Fibroblast of lung (primary cell): Measurements from ENCODE around the gene DCPS.
"Not testable (repeated sequence)": the region's sequence is repeated elsewhere in the genome, so short reads cannot be mapped to it uniquely, and the experiment has no call there.

Experiments
- EZH2 ChIP-seq: IDR thresholded peaks from 2 replicates; pipeline ENCODE4 v1.5.1; 2012; ENCODE audit warnings: low read length, control low read depth, mild to moderate bottlenecking; ENCODE audit errors: missing control alignments
- TF ChIP-seq, protein P1 (sequence below), 2 donors: IDR thresholded peaks in 1 of 2; conservative IDR thresholded peaks in 1 of 2; 1 replicate in 1 of 2; 2 replicates in 1 of 2; pipeline ENCODE4 v1.5.1; 2011 to 2012; ENCODE audit warnings: low read length in 2 of 2, control low read depth in 1 of 2, inconsistent platforms in 1 of 2, low read depth in 1 of 2, mild to moderate bottlenecking in 1 of 2

DNA sequence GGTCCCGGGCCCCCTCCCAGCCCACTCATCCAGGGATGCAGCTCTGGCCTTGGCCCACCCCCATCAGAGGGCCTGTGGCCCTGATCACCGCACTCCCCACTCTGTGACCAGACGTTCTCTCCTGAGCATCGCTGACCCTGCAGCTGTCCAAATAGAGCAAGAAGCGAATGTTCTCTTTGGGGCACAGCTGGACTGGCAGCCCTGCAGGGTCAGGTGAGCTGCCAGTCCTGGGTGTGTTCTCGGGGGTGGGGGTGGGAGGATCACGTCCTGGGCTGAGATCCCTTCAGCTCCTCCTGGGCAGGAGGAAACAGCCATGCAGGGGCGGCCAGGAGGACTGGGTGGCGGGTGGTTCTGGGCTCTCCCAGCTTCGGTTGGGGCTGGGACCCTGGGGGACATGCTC, 78.1 kb downstream of the DCPS start:
- TF ChIP-seq, protein P1, sequence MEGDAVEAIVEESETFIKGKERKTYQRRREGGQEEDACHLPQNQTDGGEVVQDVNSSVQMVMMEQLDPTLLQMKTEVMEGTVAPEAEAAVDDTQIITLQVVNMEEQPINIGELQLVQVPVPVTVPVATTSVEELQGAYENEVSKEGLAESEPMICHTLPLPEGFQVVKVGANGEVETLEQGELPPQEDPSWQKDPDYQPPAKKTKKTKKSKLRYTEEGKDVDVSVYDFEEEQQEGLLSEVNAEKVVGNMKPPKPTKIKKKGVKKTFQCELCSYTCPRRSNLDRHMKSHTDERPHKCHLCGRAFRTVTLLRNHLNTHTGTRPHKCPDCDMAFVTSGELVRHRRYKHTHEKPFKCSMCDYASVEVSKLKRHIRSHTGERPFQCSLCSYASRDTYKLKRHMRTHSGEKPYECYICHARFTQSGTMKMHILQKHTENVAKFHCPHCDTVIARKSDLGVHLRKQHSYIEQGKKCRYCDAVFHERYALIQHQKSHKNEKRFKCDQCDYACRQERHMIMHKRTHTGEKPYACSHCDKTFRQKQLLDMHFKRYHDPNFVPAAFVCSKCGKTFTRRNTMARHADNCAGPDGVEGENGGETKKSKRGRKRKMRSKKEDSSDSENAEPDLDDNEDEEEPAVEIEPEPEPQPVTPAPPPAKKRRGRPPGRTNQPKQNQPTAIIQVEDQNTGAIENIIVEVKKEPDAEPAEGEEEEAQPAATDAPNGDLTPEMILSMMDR (conservative IDR thresholded peaks at IDR 0.05 in 1 of 2, IDR thresholded peaks at IDR 0.05 in 1 of 2; ENCODE audit: low read depth in 1 of 2, low read length in 2 of 2): not testable (repeated sequence)
- not testable (repeated sequence) for TF ChIP-seq EZH2
